ENCODE data around the gene DCP1B.

Gene DCP1B

GRCh38 chr12:2051700-2052621 is 47.7 kb upstream of the DCP1B start:
- Histone ChIP-seq H3K4me1 (ENCODE audit: low read length) (peaks cover 11% of the 10 kb centered on the region), H3K9me3 (ENCODE audit: insufficient read depth, low read length) (no peaks in the 10 kb centered on the region), H3K36me3 (replicated peaks; ENCODE audit: low read depth, low read length) (no peaks in the 10 kb centered on the region), H2AFZ (ENCODE audit: low read depth, low read length) (no peak overlapping the region), H3K4me2 (ENCODE audit: low read length) (no peak overlapping the region), H3K9ac (ENCODE audit: low read length) (no peak overlapping the region), H3K4me3 (ENCODE audit: low read length) (no peak overlapping the region), H3K27ac (ENCODE audit: low read length) (no peak overlapping the region), H3K27me3 (ENCODE audit: low read depth, low read length) (peaks cover 35% of the 10 kb centered on the region), H4K20me1 (ENCODE audit: insufficient read depth, low read length) (no peaks in the 10 kb centered on the region), H3K79me2 (ENCODE audit: low read length) (no peaks in the 10 kb centered on the region)
- TF ChIP-seq EZH2phosphoT487 (IDR thresholded peaks at IDR 0.05; ENCODE audit: low read depth) (no peak), CTCF (IDR thresholded peaks at IDR 0.05; ENCODE audit: low read depth, low read length) (no peak)

- Histone ChIP-seq H3K4me2 (ENCODE audit: low read length) (peak overlapping the region; percentile 53), H3K4me3 (ENCODE audit: low read length) (no peak overlapping the region)
Observed at GRCh38 chr12:2049604-2050540, 45.6 kb upstream of the DCP1B start.

GRCh38 chr12:2047752-2048151 is 43.5 kb upstream of the DCP1B start:
- no peak overlapping the region for H3K9ac ChIP-seq (ENCODE audit: low read length)
- H2AFZ ChIP-seq (ENCODE audit: low read depth, low read length) = no peak overlapping the region
- no peak for TF ChIP-seq EZH2phosphoT487 (IDR thresholded peaks at IDR 0.05; ENCODE audit: low read depth)
- no peak for TF ChIP-seq CTCF (IDR thresholded peaks at IDR 0.05; ENCODE audit: low read depth, low read length)
- H4K20me1 ChIP-seq (ENCODE audit: insufficient read depth, low read length) = no peaks in the 10 kb centered on the region
- no peak overlapping the region for H3K4me2 ChIP-seq (ENCODE audit: low read length)
- H3K79me2 ChIP-seq (ENCODE audit: low read length) = no peaks in the 10 kb centered on the region
- H3K27me3 ChIP-seq (ENCODE audit: low read depth, low read length) = peaks cover 40% of the 10 kb centered on the region
- peaks cover 11% of the 10 kb centered on the region for H3K4me1 ChIP-seq (ENCODE audit: low read length)
- H3K36me3 ChIP-seq (replicated peaks; ENCODE audit: low read depth, low read length) = no peaks in the 10 kb centered on the region
- H3K9me3 ChIP-seq (ENCODE audit: insufficient read depth, low read length) = no peaks in the 10 kb centered on the region
- H3K27ac ChIP-seq (ENCODE audit: low read length) = no peak overlapping the region
- H3K4me3 ChIP-seq (ENCODE audit: low read length) = no peak overlapping the region

More at GRCh38 chr12:2049604-2050540, 45.6 kb upstream of the DCP1B start:
- H4K20me1 ChIP-seq (ENCODE audit: insufficient read depth, low read length) = no peaks in the 10 kb centered on the region
- no peaks in the 10 kb centered on the region for H3K36me3 ChIP-seq (replicated peaks; ENCODE audit: low read depth, low read length)
- TF ChIP-seq CTCF (IDR thresholded peaks at IDR 0.05; ENCODE audit: low read depth, low read length) = no peak
- no peak for TF ChIP-seq EZH2phosphoT487 (IDR thresholded peaks at IDR 0.05; ENCODE audit: low read depth)
- no peaks in the 10 kb centered on the region for H3K79me2 ChIP-seq (ENCODE audit: low read length)
- no peaks in the 10 kb centered on the region for H3K9me3 ChIP-seq (ENCODE audit: insufficient read depth, low read length)
- H3K27me3 ChIP-seq (ENCODE audit: low read depth, low read length) = peaks cover 31% of the 10 kb centered on the region
- H3K27ac ChIP-seq (ENCODE audit: low read length) = no peak overlapping the region
- no peak overlapping the region for H3K9ac ChIP-seq (ENCODE audit: low read length)
- H3K4me1 ChIP-seq (ENCODE audit: low read length) = peaks cover 11% of the 10 kb centered on the region
- H2AFZ ChIP-seq (ENCODE audit: low read depth, low read length) = no peak overlapping the region

GRCh38 chr12:2046957-2047356 is 42.7 kb upstream of the DCP1B start:
- Histone ChIP-seq H4K20me1 (ENCODE audit: insufficient read depth, low read length) (no peaks in the 10 kb centered on the region), H3K9me3 (ENCODE audit: insufficient read depth, low read length) (no peaks in the 10 kb centered on the region), H3K27me3 (ENCODE audit: low read depth, low read length) (peaks cover 43% of the 10 kb centered on the region), H3K79me2 (ENCODE audit: low read length) (no peaks in the 10 kb centered on the region), H2AFZ (ENCODE audit: low read depth, low read length) (no peak overlapping the region), H3K36me3 (replicated peaks; ENCODE audit: low read depth, low read length) (no peaks in the 10 kb centered on the region), H3K4me1 (ENCODE audit: low read length) (peaks cover 11% of the 10 kb centered on the region), H3K9ac (ENCODE audit: low read length) (no peak overlapping the region), H3K4me3 (ENCODE audit: low read length) (no peak overlapping the region), H3K4me2 (ENCODE audit: low read length) (no peak overlapping the region), H3K27ac (ENCODE audit: low read length) (no peak overlapping the region)
- no peak for TF ChIP-seq CTCF (IDR thresholded peaks at IDR 0.05; ENCODE audit: low read depth, low read length)
- no peak for TF ChIP-seq EZH2phosphoT487 (IDR thresholded peaks at IDR 0.05; ENCODE audit: low read depth)
